Upper lobe of left lung (tissue), 4 donors: ENCODE measurements around the gene KIAA1958.

Experiments used
- CTCF ChIP-seq, 6 experiments: fragments of 450-650 bp in 4 of 6; fragments of 200-600 bp in 2 of 6; sonication (generic) in 2 of 6; IDR thresholded peaks; one replicate each; pipeline ENCODE4 v1.5.1; 2016 to 2019; ENCODE audit warnings: antibody characterized with exemption in 6 of 6
- POLR2A ChIP-seq, 4 donors: fragments of 450-650 bp; IDR thresholded peaks; one replicate each; pipeline ENCODE4 v1.5.1; 2016 to 2017; ENCODE audit warnings: antibody characterized with exemption in 4 of 4, mild to moderate bottlenecking in 2 of 4
- POLR2AphosphoS5 ChIP-seq, 2 donors: sonication (generic); formaldehyde crosslinking; IDR thresholded peaks; one replicate each; pipeline ENCODE4 v1.5.1; 2017; ENCODE audit warnings: antibody characterized with exemption in 2 of 2

GRCh38 chr9:112552229-112553056, 65.8 kb downstream of the KIAA1958 start:
- TF ChIP-seq CTCF (IDR thresholded peaks at IDR 0.05): no peak
- TF ChIP-seq POLR2A (IDR thresholded peaks at IDR 0.05): no peak
- TF ChIP-seq POLR2AphosphoS5 (IDR thresholded peaks at IDR 0.05): no peak
